ENCODE measurements around the gene RUNDC3A. TPM values are rescaled to one million over a fixed set of nuclear protein-coding genes. Genes with fewer than 3 reads are reported as not detected.

The RUNDC3A gene
- total RNA-seq, 4 donors from 2014 or later = 0.89 to 4.1 (median 2.1) TPM

GRCh38 chr17:44323359-44324091 is 15.1 kb downstream of the RUNDC3A start:
- intact Hi-C loops (cut with DNase I) = loop anchor here (2.0 to 5.0 kb wide), 2 partner anchors 105 to 181 kb away; partner anchors contain the start of genes HROB and UBTF
- TF ChIP-seq POLR2A (IDR thresholded peaks at IDR 0.05) (no peak), CTCF (IDR thresholded peaks at IDR 0.05) (no peak)
- peak overlapping the region; percentile 57 to 96 (median 80) for H3K4me3 ChIP-seq (replicated peaks in 1 of 3)
- no peak overlapping the region for H3K27ac ChIP-seq
- no peak for DNase-seq
- no peaks in the 10 kb centered on the region for H3K27me3 ChIP-seq
- peaks cover 24 to 31% of the 10 kb centered on the region in 2 donors for H3K4me1 ChIP-seq
- no peaks in the 10 kb centered on the region for H3K9me3 ChIP-seq
- H3K36me3 ChIP-seq = peaks cover 28 to 29% of the 10 kb centered on the region in 2 donors
- WGBS, 2 donors = 71 to 84% methylated on average over 15 to 25 of the region's 27 CpGs

DNA sequence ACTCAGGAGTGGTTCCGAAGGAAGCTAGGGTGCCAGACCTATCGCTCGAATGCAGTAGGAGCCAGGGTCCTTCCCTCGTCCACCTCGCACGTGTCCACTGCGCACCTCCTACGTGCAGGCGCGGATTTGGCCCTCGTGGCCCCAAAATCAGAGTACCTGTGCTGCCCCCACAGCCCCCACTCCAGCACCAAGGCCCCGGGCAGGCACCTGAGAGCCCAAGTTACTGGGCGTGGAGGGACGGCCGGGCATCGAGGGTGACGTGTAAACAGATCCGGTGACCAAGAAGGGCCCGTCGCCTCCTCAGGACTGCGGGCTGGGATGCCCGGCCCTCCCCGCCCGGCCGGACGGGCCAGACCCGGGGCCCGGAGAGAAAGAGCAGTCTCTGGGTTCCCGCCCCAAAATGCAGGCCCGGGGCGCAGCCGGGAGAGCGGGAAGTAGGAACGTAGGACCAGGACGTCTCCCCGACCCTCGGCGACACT is 15.7 kb downstream of the RUNDC3A start:
- 0% methylated on average over 2 to 18 of the region's 38 CpGs for WGBS, 2 donors
- Histone ChIP-seq H3K27me3 (no peaks in the 10 kb centered on the region), H3K36me3 (peaks cover 28 to 29% of the 10 kb centered on the region in 2 donors), H3K4me1 (peaks cover 24 to 35% of the 10 kb centered on the region in 2 donors), H3K27ac (peak overlapping the region in 2 of 3 donors; percentile 26 to 91), H3K9me3 (no peaks in the 10 kb centered on the region), H3K4me3 (replicated peaks in 1 of 3) (peak overlapping the region; percentile 57 to 96 (median 80))
- DNase-seq = peak; percentile 34 to 36
- no peak for TF ChIP-seq POLR2A (IDR thresholded peaks at IDR 0.05)
- TF ChIP-seq CTCF (IDR thresholded peaks at IDR 0.05) = no peak
- intact Hi-C loops (cut with DNase I) = loop anchor here (5.0 kb wide), 1 partner anchor 182 kb away; the partner anchor contains the start of gene HROB

- H3K36me3 ChIP-seq = peaks cover 24 to 26% of the 10 kb centered on the region in 2 donors
- no peaks in the 10 kb centered on the region for H3K27me3 ChIP-seq
- peak within 1 kb of the TSS; percentile 91 to 94 (median 92) for H3K27ac ChIP-seq
- peak within 1 kb of the TSS; percentile 57 to 96 (median 80) for H3K4me3 ChIP-seq (replicated peaks in 1 of 3)
- 1 to 2% methylated on average over 16 to 21 of the region's 85 CpGs for WGBS, 2 donors
- peaks cover 24 to 35% of the 10 kb centered on the region in 2 donors for H3K4me1 ChIP-seq
- H3K9me3 ChIP-seq = no peaks in the 10 kb centered on the region
- peak; percentile 95 to 96 for DNase-seq
- peak; percentile 26 to 88 for TF ChIP-seq POLR2A (IDR thresholded peaks at IDR 0.05)
- TF ChIP-seq CTCF (IDR thresholded peaks at IDR 0.05) = peak in 1 of 6 experiments; percentile 29
- intact Hi-C loops (cut with DNase I) = loop anchor here (5.0 kb wide), 1 partner anchor 182 kb away; the partner anchor contains the start of gene HROB
Observed at GRCh38 chr17:44324571-44325275, 16.3 kb downstream of the RUNDC3A start, which contains the start of gene SLC25A39. TSS of gene SLC25A39 (minus strand) at chr17:44324823. CDS start at chr17:44323562, 1,261 bp downstream.

DNA sequence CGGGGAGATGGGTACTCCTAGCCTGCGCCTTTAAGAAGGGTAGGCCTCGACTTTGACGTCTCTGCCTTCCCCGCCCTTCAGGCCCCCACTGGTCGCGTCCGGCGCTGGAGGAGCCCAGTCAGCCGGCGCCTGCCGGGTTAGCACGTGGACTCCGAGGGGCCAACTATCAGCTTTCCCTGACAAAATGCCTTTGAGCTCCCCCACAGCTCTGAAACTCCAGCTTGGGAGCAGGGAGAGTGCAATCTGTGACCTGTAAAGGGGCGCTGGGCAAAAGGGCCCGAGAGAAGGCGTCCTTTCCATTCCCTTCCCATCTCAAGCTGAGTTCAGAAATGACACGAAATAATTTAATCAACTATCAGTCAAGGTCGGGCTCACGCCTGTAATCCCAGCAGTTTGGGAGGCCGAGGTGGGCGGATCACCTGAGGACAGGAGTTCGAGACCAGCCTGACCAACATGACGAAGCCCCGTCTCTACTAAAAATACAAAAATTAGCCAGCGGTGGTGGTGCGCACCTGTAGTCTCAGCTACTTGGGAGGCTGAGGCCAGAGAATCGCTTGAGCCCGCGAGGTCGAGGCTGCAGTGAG is 18.6 kb downstream of the RUNDC3A start:
- no peaks in the 10 kb centered on the region for H3K9me3 ChIP-seq
- DNase-seq = peak; percentile 98
- intact Hi-C loops (cut with DNase I) = no loop called here
- H3K27ac ChIP-seq = peak overlapping the region in 2 of 3 donors; percentile 57 to 91
- 35 to 45% methylated on average over 17 to 22 of the region's 31 CpGs for WGBS, 2 donors
- TF ChIP-seq CTCF (IDR thresholded peaks at IDR 0.05) (peak in 1 of 6 experiments; percentile 45), POLR2A (IDR thresholded peaks at IDR 0.05) (peak in 1 of 2 donors; percentile 35)
- peaks cover 24 to 35% of the 10 kb centered on the region in 2 donors for H3K4me1 ChIP-seq
- H3K27me3 ChIP-seq = no peaks in the 10 kb centered on the region
- peaks cover 2 to 4% of the 10 kb centered on the region in 2 donors for H3K36me3 ChIP-seq
- peak overlapping the region in 1 of 3 donors; percentile 96 for H3K4me3 ChIP-seq (replicated peaks in 1 of 3)

All from thyroid gland (tissue), 4 donors.